HG03097 (cell line): Measurements from ENCODE around the gene MAML3.

Experiments
- ATAC-seq: cut with Tn5 transposase; IDR thresholded peaks from one replicate; pipeline ENCODE4 v1.9.1; 2021; ENCODE audit not compliant: unreplicated experiment, low FRiP score

The MAML3 gene

GRCh38 chr4:140130677-140131076 is 23.3 kb downstream of the MAML3 start:
- no peak for ATAC-seq

GRCh38 chr4:140127422-140127821 is 26.6 kb downstream of the MAML3 start:
- ATAC-seq, result no peak

GRCh38 chr4:140126261-140126660 is 27.7 kb downstream of the MAML3 start:
- no peak for ATAC-seq

GRCh38 chr4:140125374-140125773 is 28.6 kb downstream of the MAML3 start:
- ATAC-seq, result no peak

GRCh38 chr4:140123666-140124377 is 30.2 kb downstream of the MAML3 start:
- no peak for ATAC-seq

- ATAC-seq, result no peak
These were observed 31.1 kb downstream of the MAML3 start for GRCh38 chr4:140122891-140123290.

GRCh38 chr4:140121646-140122045 is 32.3 kb downstream of the MAML3 start:
- ATAC-seq, result no peak

- no peak for ATAC-seq
These were observed 34.9 kb downstream of the MAML3 start for GRCh38 chr4:140118931-140119640.

- ATAC-seq, result no peak
These were observed 36.0 kb downstream of the MAML3 start for GRCh38 chr4:140117947-140118346.

- ATAC-seq, result peak; percentile 62
These were observed 37.4 kb downstream of the MAML3 start for GRCh38 chr4:140116442-140117104.

GRCh38 chr4:140115140-140115539 is 38.8 kb downstream of the MAML3 start:
- no peak for ATAC-seq

GRCh38 chr4:140113653-140114052 is 40.3 kb downstream of the MAML3 start:
- ATAC-seq, result no peak

- ATAC-seq, result no peak
These were observed 41.4 kb downstream of the MAML3 start for GRCh38 chr4:140112576-140112975.

- ATAC-seq, result no peak
These were observed 42.7 kb downstream of the MAML3 start for GRCh38 chr4:140111256-140111655.

GRCh38 chr4:140110542-140111215 is 43.3 kb downstream of the MAML3 start:
- no peak for ATAC-seq

- no peak for ATAC-seq
These were observed 44.2 kb downstream of the MAML3 start for GRCh38 chr4:140109737-140110136.

GRCh38 chr4:140109292-140109691 is 44.7 kb downstream of the MAML3 start:
- ATAC-seq, result no peak

- no peak for ATAC-seq
These were observed 45.2 kb downstream of the MAML3 start for GRCh38 chr4:140108713-140109230.

GRCh38 chr4:140108243-140108642 is 45.7 kb downstream of the MAML3 start:
- ATAC-seq, result no peak

GRCh38 chr4:140106289-140106844 is 47.6 kb downstream of the MAML3 start:
- no peak for ATAC-seq

- ATAC-seq, result no peak
These were observed 48.5 kb downstream of the MAML3 start for GRCh38 chr4:140105436-140105835.
